H9 (cell line): ENCODE measurements around the gene LDB2. TPM values are rescaled to one million over a fixed set of nuclear protein-coding genes. Genes with fewer than 3 reads are reported as not detected.

Experiments used
- DNase-seq: peaks from one replicate; pipeline ENCODE4 v3.0.0-alpha.2; 2017
- H2AFZ ChIP-seq: one replicate; pipeline ENCODE4 v1.6.1; 2013; ENCODE audit warnings: mild to moderate bottlenecking, low read length, control low read depth, moderate library complexity
- H2AK5ac ChIP-seq: 2 replicates; pipeline ENCODE4 v1.6.1; 2013; ENCODE audit warnings: low read length, control low read depth, mixed read lengths; ENCODE audit not compliant: insufficient read length
- H2BK120ac ChIP-seq: one replicate; pipeline ENCODE4 v1.6.1; 2013; ENCODE audit warnings: low read depth, mild to moderate bottlenecking, low read length, control low read depth, inconsistent platforms; ENCODE audit not compliant: poor library complexity, severe bottlenecking
- H2BK12ac ChIP-seq: 2 replicates; pipeline ENCODE4 v1.6.1; 2013; ENCODE audit warnings: low read length, control low read depth, mixed read lengths, low read depth; ENCODE audit not compliant: insufficient read length
- H2BK15ac ChIP-seq: 2 replicates; pipeline ENCODE4 v1.6.1; 2013; ENCODE audit warnings: low read depth, low read length, control low read depth
- H2BK20ac ChIP-seq: one replicate; pipeline ENCODE4 v1.6.1; 2013; ENCODE audit warnings: low read depth, mild to moderate bottlenecking, low read length, control low read depth, inconsistent platforms; ENCODE audit not compliant: poor library complexity, severe bottlenecking
- H2BK5ac ChIP-seq: 2 replicates; pipeline ENCODE4 v1.6.1; 2013; ENCODE audit warnings: low read length, control low read depth, mixed read lengths; ENCODE audit not compliant: insufficient read length
- H3K14ac ChIP-seq: 2 replicates; pipeline ENCODE4 v1.6.1; 2013; ENCODE audit warnings: low read length, control low read depth; ENCODE audit not compliant: insufficient read depth
- H3K18ac ChIP-seq: 2 replicates; pipeline ENCODE4 v1.6.1; 2013; ENCODE audit warnings: low read depth, mild to moderate bottlenecking, mixed read lengths, low read length, control low read depth; ENCODE audit not compliant: insufficient read length
- H3K23ac ChIP-seq: 2 replicates; pipeline ENCODE4 v1.6.1; 2013; ENCODE audit warnings: low read length, control low read depth, mixed read lengths, low read depth; ENCODE audit not compliant: insufficient read length
- H3K23me2 ChIP-seq: 2 replicates; pipeline ENCODE4 v1.6.1; 2013; ENCODE audit warnings: low read depth, mild to moderate bottlenecking, mixed read lengths, low read length, control low read depth; ENCODE audit not compliant: insufficient read length, poor library complexity, severe bottlenecking
- H3K27ac ChIP-seq: 2 replicates; pipeline ENCODE4 v1.5.1; 2013; ENCODE audit warnings: low read length, control low read depth, mixed read lengths, low read depth; ENCODE audit not compliant: insufficient read length
- H3K27me3 ChIP-seq: 2 replicates; pipeline ENCODE4 v1.6.1; 2013; ENCODE audit warnings: low read length, control low read depth, inconsistent platforms; ENCODE audit not compliant: insufficient read depth
- H3K4ac ChIP-seq: 2 replicates; pipeline ENCODE4 v1.6.1; 2013; ENCODE audit warnings: low read depth, mild to moderate bottlenecking, control low read depth, inconsistent platforms, low read length, moderate library complexity
- H3K4me1 ChIP-seq: 2 replicates; pipeline ENCODE4 v1.6.1; 2013; ENCODE audit warnings: low read length, control low read depth, inconsistent platforms; ENCODE audit not compliant: insufficient read depth
- H3K4me2 ChIP-seq: 2 replicates; pipeline ENCODE4 v1.6.1; 2013; ENCODE audit warnings: low read length, control low read depth, mixed read lengths; ENCODE audit not compliant: insufficient read length, insufficient read depth
- H3K56ac ChIP-seq: 2 replicates; pipeline ENCODE4 v1.6.1; 2013; ENCODE audit warnings: low read depth, mild to moderate bottlenecking, mixed read lengths, low read length, control low read depth; ENCODE audit not compliant: insufficient read length
- H3K79me1 ChIP-seq: 2 replicates; pipeline ENCODE4 v1.6.1; 2013; ENCODE audit warnings: low read depth, mild to moderate bottlenecking, moderate library complexity, low read length, control low read depth, inconsistent platforms; ENCODE audit not compliant: insufficient read depth, poor library complexity, severe bottlenecking
- H3K79me2 ChIP-seq: 2 replicates; pipeline ENCODE4 v1.6.1; 2013; ENCODE audit warnings: low read length, control low read depth, inconsistent platforms; ENCODE audit not compliant: insufficient read depth
- H3K9ac ChIP-seq: 2 replicates; pipeline ENCODE4 v1.6.1; 2013; ENCODE audit warnings: low read length, control low read depth, mixed read lengths; ENCODE audit not compliant: insufficient read length; ENCODE audit errors: extremely low read depth
- H3K9me3 ChIP-seq: one replicate; pipeline ENCODE4 v1.6.1; 2013; ENCODE audit warnings: low read depth, low read length, inconsistent platforms; ENCODE audit not compliant: control insufficient read depth
- H3T11ph ChIP-seq: one replicate; pipeline ENCODE4 v1.6.1; 2013; ENCODE audit warnings: mild to moderate bottlenecking, low read length, control low read depth, inconsistent platforms
- H4K20me1 ChIP-seq: one replicate; pipeline ENCODE4 v1.6.1; 2013; ENCODE audit not compliant: control insufficient read depth, insufficient read length, insufficient read depth
- H4K5ac ChIP-seq: 2 replicates; pipeline ENCODE4 v1.6.1; 2013; ENCODE audit warnings: low read depth, mild to moderate bottlenecking, mixed read lengths, low read length, control low read depth; ENCODE audit not compliant: insufficient read length
- H4K8ac ChIP-seq: replicated peaks from 2 replicates; pipeline ENCODE4 v1.6.1; 2013; ENCODE audit warnings: low read length, control low read depth, mixed read lengths, low read depth; ENCODE audit not compliant: insufficient read length
- H4K91ac ChIP-seq: 2 replicates; pipeline ENCODE4 v1.6.1; 2013; ENCODE audit warnings: low read depth, mild to moderate bottlenecking, moderate library complexity, mixed read lengths, low read length, control low read depth; ENCODE audit not compliant: insufficient read length
- H3K27ac Mint-ChIP-seq, 3 experiments: 2 replicates in 2 of 3; 3 replicates in 1 of 3; pipeline ENCODE4 v1.8.0; 2020 to 2021; ENCODE audit warnings: mixed read lengths in 3 of 3, mild to moderate bottlenecking in 1 of 3, moderate library complexity in 1 of 3
- H3K27me3 Mint-ChIP-seq: 2 replicates; pipeline ENCODE4 v1.8.0; 2021; ENCODE audit warnings: low read depth, mild to moderate bottlenecking, moderate library complexity, mixed read lengths
- H3K36me3 Mint-ChIP-seq, 3 experiments: 2 replicates in 2 of 3; 3 replicates in 1 of 3; pipeline ENCODE4 v1.8.0; 2020 to 2021; ENCODE audit warnings: low read depth in 3 of 3, mixed read lengths in 3 of 3; ENCODE audit not compliant: insufficient read depth in 1 of 3
- H3K4me1 Mint-ChIP-seq, 2 experiments: 2 replicates each; pipeline ENCODE4 v1.8.0; 2020; ENCODE audit warnings: mixed read lengths in 2 of 2
- H3K4me3 Mint-ChIP-seq, 2 experiments: 2 replicates in 1 of 2; 3 replicates in 1 of 2; pipeline ENCODE4 v1.8.0; 2020 to 2021; ENCODE audit warnings: mild to moderate bottlenecking in 2 of 2, mixed read lengths in 2 of 2, moderate library complexity in 1 of 2
- H3K9me3 Mint-ChIP-seq, 2 experiments: 2 replicates in 1 of 2; 3 replicates in 1 of 2; pipeline ENCODE4 v1.8.0; 2020; ENCODE audit warnings: mild to moderate bottlenecking in 2 of 2, mixed read lengths in 2 of 2, moderate library complexity in 1 of 2
- WGBS: extraction: QIAGEN DNeasy Blood & Tissue Kit; methylation state at CpG from one replicate; pipeline ENCODE4 v1.1.7; 2013; ENCODE audit warnings: missing lambda C conversion rate, low lambda C conversion rate, mixed read lengths; ENCODE audit not compliant: insufficient read length; ENCODE audit errors: extremely low coverage; 5-methylcytosine and 5-hydroxymethylcytosine counted together
- total RNA-seq: library from RNA; stranded (reverse); gene quantifications from 2 replicates; pipeline ENCODE4 v1.2.1, GENCODE V29; 2021
- TF ChIP-seq, protein P1 (sequence below): fragments of 200-600 bp; sonication (generic); conservative IDR thresholded peaks from 3 replicates; pipeline ENCODE4 v1.8.0; 2021; ENCODE audit warnings: antibody characterized with exemption, mild to moderate bottlenecking

LDB2 gene
- total RNA-seq, 1 experiment from 2014 or later: 22.5 TPM

DNA sequence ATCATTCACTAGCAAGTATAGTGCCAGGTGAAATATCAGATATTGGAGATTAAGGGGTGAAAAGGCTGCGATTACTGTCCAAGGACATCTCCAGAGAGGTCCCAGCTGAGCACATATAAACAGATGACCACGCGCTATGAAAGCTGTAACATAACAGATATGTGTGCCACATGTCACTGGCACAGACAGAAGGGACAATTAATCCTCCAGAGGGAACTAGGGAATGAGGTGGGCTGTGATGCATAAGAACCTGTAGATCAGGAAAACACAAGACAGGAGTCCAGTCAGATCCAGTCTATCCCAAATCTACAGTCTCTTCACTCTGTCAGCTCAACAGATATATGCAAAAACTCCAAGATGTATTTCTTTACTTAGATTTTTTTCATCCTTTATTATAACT is 157.2 kb downstream of the LDB2 start:
- Histone ChIP-seq H3T11ph (no peak overlapping the region), H3K4me2 (no peak overlapping the region), H3K27ac (no peak overlapping the region), H4K20me1 (no peaks in the 10 kb centered on the region), H2AK5ac (no peak overlapping the region), H3K9me3 (no peaks in the 10 kb centered on the region), H3K23me2 (no peaks in the 10 kb centered on the region), H2BK20ac (no peak overlapping the region), H3K18ac (no peak overlapping the region), H3K79me1 (no peaks in the 10 kb centered on the region), H2AFZ (no peak overlapping the region), H4K5ac (no peak overlapping the region), H2BK15ac (no peak overlapping the region), H4K8ac (no peak overlapping the region), H3K23ac (no peak overlapping the region), H2BK5ac (no peak overlapping the region), H3K27me3 (no peaks in the 10 kb centered on the region), H3K9ac (no peak overlapping the region), H3K4ac (no peak overlapping the region), H2BK12ac (no peak overlapping the region), H3K4me1 (no peaks in the 10 kb centered on the region), H3K79me2 (no peaks in the 10 kb centered on the region), H4K91ac (no peak overlapping the region), H3K56ac (no peak overlapping the region), H2BK120ac (no peak overlapping the region), H3K14ac (no peak overlapping the region)
- Mint-ChIP-seq H3K9me3 (peaks cover 0 to 2% of the 10 kb centered on the region in 2 experiments; a peak in 1 of 5 replicates), H3K36me3 (peaks cover 0 to 3% (median 0%) of the 10 kb centered on the region in 3 experiments; a peak in 2 of 7 replicates), H3K4me3 (no peak overlapping the region), H3K4me1 (peaks cover 0 to 3% of the 10 kb centered on the region in 2 experiments; a peak in 1 of 4 replicates), H3K27me3 (no peaks in the 10 kb centered on the region), H3K27ac (no peak overlapping the region)
- DNase-seq: no peak
- WGBS: no CpG with 5 or more reads among the region's 3 CpGs
- TF ChIP-seq, protein P1, sequence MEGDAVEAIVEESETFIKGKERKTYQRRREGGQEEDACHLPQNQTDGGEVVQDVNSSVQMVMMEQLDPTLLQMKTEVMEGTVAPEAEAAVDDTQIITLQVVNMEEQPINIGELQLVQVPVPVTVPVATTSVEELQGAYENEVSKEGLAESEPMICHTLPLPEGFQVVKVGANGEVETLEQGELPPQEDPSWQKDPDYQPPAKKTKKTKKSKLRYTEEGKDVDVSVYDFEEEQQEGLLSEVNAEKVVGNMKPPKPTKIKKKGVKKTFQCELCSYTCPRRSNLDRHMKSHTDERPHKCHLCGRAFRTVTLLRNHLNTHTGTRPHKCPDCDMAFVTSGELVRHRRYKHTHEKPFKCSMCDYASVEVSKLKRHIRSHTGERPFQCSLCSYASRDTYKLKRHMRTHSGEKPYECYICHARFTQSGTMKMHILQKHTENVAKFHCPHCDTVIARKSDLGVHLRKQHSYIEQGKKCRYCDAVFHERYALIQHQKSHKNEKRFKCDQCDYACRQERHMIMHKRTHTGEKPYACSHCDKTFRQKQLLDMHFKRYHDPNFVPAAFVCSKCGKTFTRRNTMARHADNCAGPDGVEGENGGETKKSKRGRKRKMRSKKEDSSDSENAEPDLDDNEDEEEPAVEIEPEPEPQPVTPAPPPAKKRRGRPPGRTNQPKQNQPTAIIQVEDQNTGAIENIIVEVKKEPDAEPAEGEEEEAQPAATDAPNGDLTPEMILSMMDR: no peak
